C4-2B (cell line): ENCODE measurements around the gene GMDS.

Experiments
- ZFX ChIP-seq: fragments of 450-650 bp; IDR thresholded peaks from 2 replicates; pipeline ENCODE4 v1.6.1; 2017
- TF ChIP-seq, protein P1 (sequence below): fragments of 450-650 bp; conservative IDR thresholded peaks from 2 replicates; pipeline ENCODE4 v1.5.1; 2017; ENCODE audit warnings: mild to moderate bottlenecking

GRCh38 chr6:1774226-1774915 is 471.0 kb downstream of the GMDS start:
- TF ChIP-seq, protein P1, sequence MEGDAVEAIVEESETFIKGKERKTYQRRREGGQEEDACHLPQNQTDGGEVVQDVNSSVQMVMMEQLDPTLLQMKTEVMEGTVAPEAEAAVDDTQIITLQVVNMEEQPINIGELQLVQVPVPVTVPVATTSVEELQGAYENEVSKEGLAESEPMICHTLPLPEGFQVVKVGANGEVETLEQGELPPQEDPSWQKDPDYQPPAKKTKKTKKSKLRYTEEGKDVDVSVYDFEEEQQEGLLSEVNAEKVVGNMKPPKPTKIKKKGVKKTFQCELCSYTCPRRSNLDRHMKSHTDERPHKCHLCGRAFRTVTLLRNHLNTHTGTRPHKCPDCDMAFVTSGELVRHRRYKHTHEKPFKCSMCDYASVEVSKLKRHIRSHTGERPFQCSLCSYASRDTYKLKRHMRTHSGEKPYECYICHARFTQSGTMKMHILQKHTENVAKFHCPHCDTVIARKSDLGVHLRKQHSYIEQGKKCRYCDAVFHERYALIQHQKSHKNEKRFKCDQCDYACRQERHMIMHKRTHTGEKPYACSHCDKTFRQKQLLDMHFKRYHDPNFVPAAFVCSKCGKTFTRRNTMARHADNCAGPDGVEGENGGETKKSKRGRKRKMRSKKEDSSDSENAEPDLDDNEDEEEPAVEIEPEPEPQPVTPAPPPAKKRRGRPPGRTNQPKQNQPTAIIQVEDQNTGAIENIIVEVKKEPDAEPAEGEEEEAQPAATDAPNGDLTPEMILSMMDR: no peak
- no peak for TF ChIP-seq ZFX
